Ramos (cell line): ENCODE results near the gene FAM131C.

Source experiments
- in situ Hi-C: fragments of 300-500 bp; cut with MboI; formaldehyde crosslinking; loops from one replicate; pipeline ENCODE4 v1.14.3; 2022; ENCODE audit warnings: low sequenced_read_pairs; ENCODE audit not compliant: unreplicated experiment

The FAM131C gene

DNA sequence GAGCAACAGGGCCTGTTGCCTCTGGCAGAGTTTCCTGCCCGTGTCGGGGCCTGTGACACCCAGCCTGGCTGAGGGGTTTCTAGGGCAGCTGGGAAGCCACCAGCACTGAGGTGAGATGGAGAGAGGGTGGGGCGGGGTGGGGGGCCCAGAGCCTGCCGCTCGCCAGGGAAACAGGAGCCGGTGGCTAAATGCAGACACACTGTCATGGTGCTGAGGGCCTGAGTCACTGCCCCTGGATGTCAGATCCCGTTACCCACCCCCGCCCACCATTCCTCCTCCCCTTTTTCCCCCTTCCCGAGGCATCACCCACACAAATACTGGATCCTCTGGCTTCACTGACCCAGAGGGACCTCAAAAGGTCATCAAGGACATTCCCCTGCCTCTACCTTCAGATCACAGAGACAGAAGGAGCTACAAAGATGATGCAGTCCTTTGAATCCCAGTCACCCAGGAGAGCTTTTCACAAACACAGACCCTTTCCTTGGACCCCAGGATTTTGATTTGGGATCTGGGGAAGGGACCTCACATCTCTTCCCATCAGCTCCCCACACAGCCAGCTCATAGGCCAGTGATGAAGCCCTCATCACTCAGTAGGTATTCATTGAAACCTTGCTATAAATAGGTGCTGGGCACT, 53.7 kb downstream of the FAM131C start:
- in situ Hi-C loops: no loop called here

DNA sequence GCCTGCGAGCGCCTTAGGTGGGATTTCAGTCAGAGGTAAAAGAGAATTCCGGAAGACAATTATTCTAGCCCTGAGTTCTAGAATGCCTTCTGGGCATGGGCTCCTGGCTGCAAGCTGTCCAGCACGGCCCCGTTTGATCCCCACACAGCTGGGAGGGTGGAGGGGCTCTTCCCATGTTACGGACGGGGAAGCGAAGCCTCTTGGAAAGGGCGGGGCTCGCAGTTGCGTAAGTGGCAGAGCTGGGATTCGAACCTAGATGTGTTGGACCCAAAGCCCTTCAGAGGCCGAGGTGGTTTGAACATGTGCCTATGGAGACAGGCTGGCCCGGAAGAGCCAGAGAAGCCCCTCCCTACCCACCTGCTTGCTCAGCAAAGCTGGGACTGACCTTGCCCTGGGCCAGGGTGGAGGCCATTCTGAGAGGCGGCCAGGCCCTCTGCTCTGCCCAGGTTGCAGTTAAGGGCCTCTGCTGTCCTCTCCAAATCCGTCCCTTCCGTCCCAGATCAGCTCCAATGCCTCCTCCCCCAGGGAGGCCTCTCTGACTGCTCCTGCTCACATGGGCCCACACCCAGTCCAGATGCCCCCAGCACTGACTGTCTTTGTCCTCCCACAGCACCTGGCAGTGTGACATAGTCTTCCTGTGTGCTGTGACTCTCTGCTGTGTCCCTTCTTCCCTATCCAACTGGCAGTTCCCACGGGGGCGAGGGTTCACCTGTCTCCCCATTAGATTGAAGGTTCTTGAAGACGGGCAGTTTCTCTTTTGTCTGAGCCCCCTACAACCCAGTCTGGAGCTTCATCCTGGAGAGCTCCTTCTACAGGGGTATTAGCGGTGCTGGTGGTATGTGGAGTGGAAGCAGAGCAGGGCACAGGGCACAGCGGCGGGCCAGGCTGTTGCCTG, 54.5 kb downstream of the FAM131C start:
- in situ Hi-C loops: no loop called here

DNA sequence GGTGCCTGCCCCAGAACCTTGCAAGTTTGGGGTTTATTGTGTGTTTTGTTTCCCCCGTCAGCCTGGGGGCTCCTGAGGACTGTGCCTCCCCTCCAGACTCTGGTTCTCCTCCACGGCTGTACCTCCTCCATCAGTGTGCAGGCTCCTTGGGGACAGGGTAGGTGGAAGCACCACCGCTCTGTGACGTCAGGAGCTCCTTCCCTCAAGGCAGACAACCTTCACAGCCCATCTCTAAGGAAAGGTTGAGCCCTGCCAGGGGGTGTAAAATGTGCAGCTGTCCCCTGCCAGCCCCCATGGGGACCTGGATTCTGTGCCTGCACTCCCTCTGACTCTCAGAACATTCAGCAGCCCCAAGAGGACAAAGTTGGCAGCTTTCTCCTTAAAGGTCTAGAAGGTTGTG, 55.1 kb downstream of the FAM131C start:
- in situ Hi-C loops: no loop called here

DNA sequence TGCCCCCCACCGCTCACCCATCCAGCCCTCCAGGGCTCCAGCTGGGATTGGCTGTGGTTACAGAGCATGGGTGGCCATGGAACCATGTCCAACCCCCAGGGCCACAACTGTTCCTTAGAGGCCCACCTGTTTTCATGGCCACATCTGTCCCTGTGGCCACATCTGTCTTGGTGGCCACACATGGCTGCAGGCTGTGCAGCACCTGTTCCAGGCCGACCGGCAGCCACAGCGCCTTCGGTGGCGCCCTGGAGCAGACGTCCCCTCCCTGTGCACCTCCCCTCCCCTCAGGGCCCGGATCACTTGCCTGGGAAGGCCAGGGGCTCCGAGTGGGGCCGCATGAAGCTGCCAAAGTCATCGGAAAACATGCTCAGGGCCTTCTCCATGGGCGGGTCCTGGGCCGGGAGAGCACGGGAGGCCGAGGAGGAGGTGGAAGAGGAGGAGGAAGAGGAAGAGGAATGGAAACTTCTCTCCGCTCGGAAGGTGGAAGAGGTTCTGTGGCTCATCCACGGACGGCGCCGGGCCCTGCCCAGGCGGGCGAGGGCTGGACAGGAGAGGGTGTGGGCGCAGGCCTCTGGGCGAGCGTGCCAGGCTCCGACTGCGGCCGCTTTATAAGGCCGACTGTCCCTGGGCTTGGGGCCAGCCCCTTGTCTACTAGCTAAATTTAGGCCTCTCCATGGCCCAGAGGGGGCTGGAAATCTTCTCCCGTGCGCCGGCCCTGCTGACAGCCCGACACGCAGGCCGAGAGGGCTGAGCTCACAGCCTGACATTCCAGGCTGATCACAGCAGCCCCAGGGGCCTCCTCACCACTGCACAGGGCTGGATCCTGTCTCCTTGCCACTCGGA, 55.8 kb downstream of the FAM131C start, which contains the start of gene HSPB7:
Gene HSPB7 (minus strand): TSS at position 583 of the 843 bp plus-strand sequence. CDS start 80 bp downstream, at position 503.
- in situ Hi-C loops: no loop called here

DNA sequence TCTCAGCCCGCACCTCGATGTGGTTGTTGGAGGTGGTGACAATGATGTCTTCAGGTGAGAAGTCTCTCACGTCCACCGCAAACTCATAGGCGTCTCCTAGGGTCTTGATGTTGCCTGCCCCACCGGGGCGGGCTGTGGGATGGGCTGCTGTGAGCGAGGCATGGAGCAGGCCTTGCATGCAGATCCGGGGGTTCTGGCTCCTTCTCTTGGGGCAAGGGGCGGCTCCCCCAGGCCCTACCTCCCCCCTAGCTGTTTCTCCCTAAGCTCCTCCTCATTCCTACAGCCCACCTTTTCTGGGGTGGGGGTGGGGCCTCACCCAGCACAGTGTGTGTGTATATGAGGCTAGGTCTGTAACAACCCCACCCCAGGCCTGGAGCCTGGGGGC, 56.4 kb downstream of the FAM131C start:
- in situ Hi-C loops: no loop called here

DNA sequence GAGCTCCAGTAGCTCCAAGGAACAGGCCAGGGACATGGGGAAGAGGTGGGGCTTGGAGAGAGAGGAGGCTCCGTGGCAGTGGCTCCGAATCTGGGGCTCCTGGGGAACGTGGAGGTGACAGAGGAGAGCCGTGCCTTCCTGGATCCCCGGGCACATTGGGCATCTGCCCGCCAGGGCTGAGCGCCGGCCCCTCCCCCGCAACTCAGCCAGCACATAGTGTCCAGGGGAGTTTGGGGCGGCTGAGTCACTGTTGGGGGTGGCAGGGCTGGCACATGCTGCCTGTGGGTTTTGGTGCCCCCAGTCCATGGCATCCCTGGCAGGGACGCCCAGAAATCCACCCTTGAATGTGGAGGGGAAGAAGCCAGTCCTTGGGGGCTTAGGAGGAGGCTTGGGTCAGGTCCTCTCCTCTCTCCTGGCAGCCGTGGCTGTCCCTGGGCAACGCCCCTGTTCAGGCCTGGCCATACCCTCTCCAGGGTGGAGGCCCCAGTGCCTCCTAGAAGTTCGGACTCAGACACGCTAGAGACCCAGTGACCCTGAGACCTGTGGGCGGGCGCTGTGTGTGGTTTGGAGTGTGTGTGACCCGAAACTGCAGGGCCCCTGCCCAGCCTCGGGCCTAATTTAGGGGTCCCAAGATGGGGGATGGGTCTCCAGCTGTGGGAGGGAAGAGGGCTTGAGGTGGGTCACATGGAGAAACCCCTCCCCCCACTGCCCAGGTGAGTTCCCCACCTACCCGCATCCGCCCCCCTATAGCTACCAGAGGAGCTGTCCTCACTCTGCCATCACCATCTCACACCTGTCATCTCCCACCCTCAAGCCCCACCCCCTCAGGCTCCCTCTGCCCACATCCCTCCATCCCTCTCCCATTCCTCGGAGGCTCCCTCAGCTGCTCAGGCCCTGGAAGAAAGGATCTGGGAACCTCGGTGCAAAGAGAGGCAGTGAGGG, 57.2 kb downstream of the FAM131C start:
- in situ Hi-C loops: no loop called here

DNA sequence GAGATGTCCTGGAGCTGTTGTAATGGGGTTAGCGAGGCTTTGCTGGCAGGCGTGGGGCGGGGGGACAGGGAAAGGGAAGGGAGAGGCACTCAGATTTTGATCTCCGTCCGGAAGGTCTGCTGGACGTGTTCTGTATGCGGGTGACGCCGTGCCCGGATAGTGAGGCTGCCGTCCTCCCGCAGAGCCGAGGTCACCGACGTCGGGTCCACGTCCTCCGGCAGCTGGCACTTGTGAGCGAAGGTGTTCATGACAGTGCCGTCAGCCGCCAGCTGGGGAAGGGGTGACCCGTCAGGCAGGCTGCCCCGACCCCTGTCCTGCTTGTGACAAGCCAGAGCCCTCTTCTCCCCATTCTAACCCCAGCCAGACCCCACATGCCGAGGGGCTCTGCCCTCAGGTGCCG, 58.0 kb downstream of the FAM131C start:
- in situ Hi-C loops: no loop called here

DNA sequence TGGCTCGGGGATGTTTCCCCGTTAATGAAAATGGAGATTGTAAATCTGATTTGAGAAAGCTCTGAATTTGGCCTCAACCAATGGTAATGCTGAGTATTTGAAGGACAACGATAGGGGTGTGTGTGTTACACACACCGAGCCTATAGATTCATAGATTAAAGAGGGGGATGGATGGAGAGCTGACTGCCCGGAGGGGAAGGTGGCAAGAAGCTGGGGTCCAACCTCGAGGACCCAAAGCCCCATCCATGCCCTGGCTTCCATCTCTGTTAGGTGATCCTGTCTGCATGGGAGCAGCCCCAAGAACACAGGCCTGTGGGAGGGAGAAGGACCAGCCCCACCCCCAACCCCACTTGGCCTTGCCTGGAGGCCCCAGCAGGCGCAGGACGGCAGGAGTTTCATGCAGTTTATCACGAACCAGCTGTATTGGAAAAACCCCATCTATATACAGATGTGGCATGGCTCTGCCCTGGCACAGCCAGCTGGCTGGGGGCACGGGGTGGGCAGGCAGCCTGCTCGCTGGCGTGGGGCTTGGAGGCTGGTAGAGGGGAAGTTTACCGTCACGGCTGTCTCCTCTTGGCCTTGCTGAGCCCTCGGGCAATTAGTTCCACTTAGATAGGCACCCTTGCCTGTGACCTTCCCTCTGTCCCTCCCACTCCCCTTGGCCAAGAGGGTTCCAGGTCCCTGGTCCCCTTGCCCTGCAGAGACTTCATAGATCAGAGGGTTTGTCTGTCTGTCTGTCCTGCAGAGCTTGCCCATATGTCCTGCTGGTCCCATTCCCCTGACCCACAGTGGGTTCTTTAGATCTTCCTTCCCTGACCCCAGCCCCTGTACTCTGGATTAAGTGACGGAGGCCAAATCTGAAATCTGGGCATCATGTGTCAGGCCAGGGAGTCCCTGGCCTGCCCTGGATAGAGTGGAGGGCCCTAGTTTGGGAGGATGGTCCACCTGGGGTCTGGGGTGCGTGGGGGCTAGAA, 58.7 kb downstream of the FAM131C start:
- in situ Hi-C loops: no loop called here

DNA sequence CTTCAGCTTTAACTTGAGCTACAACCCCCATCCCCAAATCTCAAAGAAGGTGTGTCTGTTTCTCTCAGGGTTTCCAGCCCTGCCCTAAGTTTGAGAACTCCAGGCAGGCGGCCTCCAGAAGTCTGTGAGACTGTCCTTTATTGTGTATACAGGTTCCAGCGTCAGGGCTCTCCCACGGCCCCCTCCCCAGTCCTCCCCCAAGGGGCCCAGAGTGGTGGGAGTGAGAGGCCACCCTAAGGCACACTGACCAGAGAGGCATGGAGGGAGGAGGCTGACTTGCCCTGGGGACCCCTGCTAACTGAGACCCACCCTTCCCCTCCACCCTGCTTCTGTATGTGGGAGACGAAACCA, 59.6 kb downstream of the FAM131C start:
- in situ Hi-C loops: no loop called here

DNA sequence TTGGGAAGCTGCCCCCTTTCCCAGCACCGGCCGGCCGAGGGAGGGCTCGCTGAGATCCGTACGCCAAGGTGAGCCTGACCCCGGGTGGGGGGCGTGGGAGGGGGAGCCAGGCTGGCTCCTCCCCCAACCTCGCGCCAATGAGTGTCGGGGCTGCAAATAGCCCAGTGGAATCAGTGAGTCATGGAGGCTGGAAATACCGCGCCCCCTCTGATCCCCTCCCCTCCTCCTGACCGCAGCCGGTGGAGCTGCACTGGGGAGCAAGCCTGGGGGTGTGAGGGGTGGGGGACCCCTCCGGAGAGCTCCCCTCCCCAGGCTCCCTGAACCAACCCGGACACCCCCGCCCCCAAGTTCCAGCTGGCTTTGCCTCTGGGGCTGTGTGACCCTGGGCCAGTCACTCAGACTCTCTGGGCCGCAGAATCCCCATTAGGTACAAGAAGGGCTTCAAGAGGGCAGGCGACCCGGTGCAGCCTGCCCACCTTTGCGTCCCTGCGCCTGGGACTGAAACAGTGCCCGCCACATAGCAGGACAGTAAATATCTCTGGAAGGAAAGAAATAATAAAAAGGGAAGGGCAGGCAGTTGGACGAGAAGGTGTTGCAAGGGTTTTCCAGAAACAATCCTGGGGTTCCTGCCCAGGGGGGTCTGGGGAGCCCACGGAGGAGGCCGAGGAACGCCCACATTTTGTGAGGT, 60.1 kb downstream of the FAM131C start:
- in situ Hi-C loops: no loop called here

DNA sequence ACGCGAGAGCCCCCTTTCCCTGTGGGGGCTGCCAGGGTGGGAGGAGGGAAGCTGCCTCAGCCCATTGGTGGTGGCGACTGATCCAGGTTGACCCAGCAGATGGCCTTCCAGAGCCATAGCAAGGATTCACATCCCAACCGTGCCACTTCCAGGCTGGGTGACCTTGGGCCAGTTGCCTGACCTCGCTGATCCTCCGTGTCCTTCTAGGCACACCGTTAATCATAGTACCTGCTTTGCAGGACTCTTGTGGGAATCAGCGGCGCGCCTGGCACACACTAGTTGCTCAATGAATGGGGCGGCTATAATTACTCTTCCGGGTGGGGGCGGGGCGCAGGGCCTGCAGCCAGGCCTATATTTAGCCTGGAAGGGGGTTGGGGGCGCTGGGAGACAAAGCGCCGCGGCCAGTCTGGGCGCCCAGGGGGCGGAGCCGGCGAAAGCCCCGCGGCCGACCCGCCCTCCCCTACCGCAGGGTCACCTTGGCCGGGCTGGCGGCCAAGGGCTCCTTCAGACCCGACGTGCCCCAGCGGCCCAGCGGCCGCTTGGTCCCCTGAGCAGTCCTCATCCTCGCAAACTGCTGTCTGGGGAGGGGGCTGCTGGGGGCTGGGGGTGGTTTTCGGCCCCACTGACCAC, 60.7 kb downstream of the FAM131C start:
- in situ Hi-C loops: no loop called here

DNA sequence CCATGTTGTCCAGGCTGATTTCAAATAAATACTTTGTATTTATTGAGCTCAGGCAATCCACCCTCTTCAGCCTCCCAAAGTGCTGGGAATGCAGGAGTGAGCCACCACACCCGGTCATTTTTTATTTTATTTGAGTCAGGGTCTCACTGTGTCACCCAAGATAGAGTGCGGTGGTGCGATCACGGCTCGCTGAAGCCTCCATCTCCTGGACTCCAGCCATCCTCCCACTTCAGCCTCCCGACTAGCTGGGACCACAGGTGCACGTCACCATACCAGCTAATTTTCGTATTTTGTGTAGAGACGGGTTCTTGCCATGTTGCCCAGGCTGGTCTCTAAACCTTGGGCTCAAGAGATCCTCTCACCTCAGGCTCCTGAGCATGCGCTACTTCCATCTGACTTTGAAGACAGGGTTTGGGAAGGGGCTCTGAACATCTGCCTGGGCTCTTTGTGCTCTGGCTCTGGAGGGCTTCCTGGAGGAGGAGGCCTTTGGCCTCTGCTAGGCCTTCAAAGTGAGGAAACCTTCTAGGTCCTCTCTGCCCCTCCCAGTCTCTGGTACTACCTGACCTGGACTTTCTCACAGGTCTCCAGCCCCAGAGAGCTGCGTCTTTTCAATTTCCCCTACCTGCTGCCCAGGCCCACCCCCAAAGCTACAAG, 61.4 kb downstream of the FAM131C start:
- in situ Hi-C loops: no loop called here

DNA sequence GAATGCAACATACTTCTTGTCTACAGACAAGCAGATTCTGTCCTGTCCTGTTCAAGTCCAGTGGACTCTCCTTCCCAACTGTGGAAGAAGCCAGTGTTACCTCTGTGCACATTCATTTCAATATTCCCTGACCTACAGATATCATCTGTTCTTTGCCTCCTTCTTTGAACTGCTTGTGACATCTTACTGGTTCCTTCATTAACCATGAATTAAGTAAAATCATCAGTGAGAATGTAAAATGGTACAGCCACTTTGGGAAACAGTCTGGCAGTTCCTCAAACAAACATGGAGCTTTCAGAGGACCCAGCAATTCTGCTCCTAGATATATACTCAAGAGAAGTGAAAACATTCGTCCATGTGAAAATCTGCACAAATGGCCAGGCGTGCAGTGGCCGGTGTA, 62.6 kb downstream of the FAM131C start:
- in situ Hi-C loops: no loop called here

DNA sequence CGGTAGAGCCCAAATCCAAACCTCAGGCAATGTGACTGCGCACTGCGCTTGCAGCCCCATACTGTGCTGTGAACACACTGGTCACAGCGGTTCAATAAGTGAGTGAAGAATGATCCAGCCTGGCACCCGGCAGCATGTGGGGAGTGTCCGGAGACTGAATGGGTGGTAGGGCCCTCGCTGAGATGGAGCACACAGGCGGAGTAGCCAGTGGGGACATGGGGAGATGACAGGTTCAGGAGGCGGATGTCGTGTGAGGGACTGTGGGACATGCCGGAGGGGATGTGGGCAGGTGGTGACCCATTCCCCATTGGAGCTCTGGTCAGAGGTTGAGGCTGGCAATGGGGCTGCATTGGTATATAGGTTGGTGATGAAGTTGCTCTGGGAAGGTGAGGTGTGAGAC, 63.8 kb downstream of the FAM131C start:
- in situ Hi-C loops: no loop called here

DNA sequence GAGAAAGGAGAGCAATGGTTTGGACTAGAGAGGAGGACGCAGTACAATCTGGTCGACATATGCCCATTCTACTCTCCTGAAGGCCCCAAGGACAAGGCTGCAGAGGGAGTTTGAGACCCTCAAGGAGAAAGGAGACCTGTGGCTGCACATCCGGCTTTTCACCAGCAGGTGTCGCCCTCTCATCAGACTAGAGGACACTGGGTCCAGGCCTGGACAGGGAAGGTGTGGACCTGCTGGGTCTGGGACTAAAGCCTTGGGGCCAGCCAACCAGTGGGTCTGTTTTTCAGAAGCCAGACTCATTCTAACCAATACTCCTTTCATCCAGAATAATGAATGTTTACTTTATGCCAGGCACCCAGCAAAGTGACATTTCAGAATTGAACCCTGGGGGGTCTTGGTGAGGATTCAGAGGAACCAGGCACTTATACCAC, 64.4 kb downstream of the FAM131C start:
- in situ Hi-C loops: no loop called here
